Ovary (tissue), 9 donors: ENCODE data around the gene SLX4IP. TPM values are rescaled to one million over a fixed set of nuclear protein-coding genes. Genes with fewer than 3 reads are reported as not detected.

ENCODE experiments used
- DNase-seq, 5 donors: peaks; one replicate each; pipeline ENCODE4 v3.0.0-alpha.2; 2019 to 2020
- H3K27ac ChIP-seq, 2 donors: fragments of 200-600 bp; one replicate each; pipeline versions ENCODE4 v1.5.1 to v1.8.0; 2019 to 2022
- H3K27me3 ChIP-seq: fragments of 200-600 bp; one replicate; pipeline ENCODE4 v1.8.0; 2022
- H3K36me3 ChIP-seq: fragments of 200-600 bp; sonication (generic); one replicate; pipeline ENCODE4 v1.5.1; 2019
- H3K4me1 ChIP-seq: one replicate; pipeline ENCODE4 v1.8.1; 2013; ENCODE audit warnings: mild to moderate bottlenecking, moderate library complexity; ENCODE audit not compliant: insufficient read depth
- H3K4me3 ChIP-seq: fragments of 200-600 bp; sonication (generic); one replicate; pipeline ENCODE4 v1.5.1; 2017
- H3K9me3 ChIP-seq, 2 donors: fragments of 200-600 bp in 1 of 2; sonication (generic) in 1 of 2; one replicate each; pipeline versions ENCODE4 v1.5.1 to v1.8.1; 2013 to 2019; ENCODE audit warnings: mild to moderate bottlenecking in 1 of 2, moderate library complexity in 1 of 2
- EP300 ChIP-seq: sonication (generic); formaldehyde crosslinking; IDR thresholded peaks from one replicate; pipeline ENCODE4 v1.6.1; 2017; ENCODE audit warnings: antibody characterized with exemption
- POLR2A ChIP-seq: fragments of 450-650 bp; IDR thresholded peaks from one replicate; pipeline ENCODE4 v1.6.1; 2017; ENCODE audit warnings: antibody characterized with exemption, mild to moderate bottlenecking, moderate library complexity
- WGBS, 3 donors: extraction: QIAGEN DNeasy Blood & Tissue Kit in 1 of 3; methylation state at CpG; one replicate each; pipeline versions ENCODE4 v1.1.5 to v1.1.7; 2013 to 2017; 5-methylcytosine and 5-hydroxymethylcytosine counted together
- intact Hi-C, 4 donors: fragments of 100-400 bp; cut with DNase I; formaldehyde crosslinking; loops; one replicate each; pipeline versions ENCODE4 v1.11.0 to v1.15.1; 2022 to 2023
- polyA plus RNA-seq, 2 donors: library from polyadenylated mRNA; stranded (reverse); fragments of 200-250 nt in 1 of 2; fragments of 350-450 nt in 1 of 2; fragmentation: Illumina TruSeq in 1 of 2; extraction: RNeasy Lipid Tissue Mini Kit (QIAGEN cat#74804) in 1 of 2; gene quantifications; one replicate each; pipeline ENCODE4 v1.2.3, GENCODE V29; 2013 to 2014
- total RNA-seq, 7 donors: library from RNA; depleted of rRNA in 2 of 7; stranded (reverse); fragments of >200 nt in 2 of 7; fragmentation: NEBNext Ultra II Directional in 3 of 7; extraction: Animal tissue kit (Norgen Biotek cat#: 25700) in 3 of 7; gene quantifications; one replicate each; pipeline versions ENCODE4 v1.1.0 to v1.2.4, GENCODE V29; 2016 to 2023
- TF ChIP-seq, protein P1 (sequence below), 3 donors: fragments of 450-650 bp in 2 of 3; fragments of 200-600 bp in 1 of 3; IDR thresholded peaks; one replicate each; pipeline versions ENCODE4 v1.5.1 to v1.8.0; 2016 to 2022; ENCODE audit warnings: antibody characterized with exemption in 3 of 3, mild to moderate bottlenecking in 1 of 3
- donor health status: DM: no; HTN: no; CAD: no; lungs with moderate emphysema.
- donor health status: DM: no; HTN: no; CAD: no.
- donor health status: Bipolar disorder and iron deficiency.
- donor health status: DM: yes; HTN: yes; CAD: no.
- donor health status: DM: no; HTN: no; CAD: no.
- donor health status: DM: yes; HTN: yes; CAD: no.

SLX4IP gene
- total and polyA plus RNA-seq, 9 donors = 0.98 to 5.1 (median 2.8) TPM

DNA sequence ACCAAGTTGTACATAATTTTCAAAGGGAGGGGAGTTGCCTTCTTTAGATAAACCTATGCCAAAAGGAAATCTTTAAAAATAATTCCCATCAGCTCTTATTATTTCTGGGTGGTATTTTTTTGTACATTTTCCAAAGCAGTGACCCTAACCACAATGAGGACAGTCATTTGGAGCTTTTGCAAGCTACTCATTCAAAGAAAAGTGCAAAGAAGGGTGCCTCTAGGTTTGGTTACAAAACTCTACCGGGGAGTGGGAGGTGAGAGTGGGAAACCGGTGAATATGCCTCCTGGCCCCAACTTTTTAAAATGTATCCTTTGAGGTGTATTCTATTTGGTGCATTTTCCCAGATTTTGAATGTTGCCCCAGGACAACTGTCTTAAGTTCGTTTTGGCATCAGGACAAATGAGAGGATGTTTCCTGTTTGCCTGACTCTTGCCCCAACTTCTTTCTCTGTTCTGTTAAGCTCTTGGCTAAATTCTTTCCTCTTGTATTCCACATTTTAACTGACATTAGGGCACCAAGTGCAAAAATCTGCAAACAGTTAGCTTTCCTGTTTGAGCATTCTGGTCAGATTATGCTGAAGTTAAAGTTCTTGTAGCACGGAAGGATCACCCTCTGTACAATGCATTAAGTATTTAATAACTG, 78.9 kb downstream of the SLX4IP start:
- H3K27ac ChIP-seq = no peak overlapping the region
- H3K9me3 ChIP-seq = no peaks in the 10 kb centered on the region
- intact Hi-C loops = no loop called here
- no peak overlapping the region for H3K4me3 ChIP-seq
- no peaks in the 10 kb centered on the region for H3K36me3 ChIP-seq
- WGBS, 3 donors = 35 to 38% (median 35%) methylated on average over 4 of the region's 4 CpGs
- TF ChIP-seq, protein P1, sequence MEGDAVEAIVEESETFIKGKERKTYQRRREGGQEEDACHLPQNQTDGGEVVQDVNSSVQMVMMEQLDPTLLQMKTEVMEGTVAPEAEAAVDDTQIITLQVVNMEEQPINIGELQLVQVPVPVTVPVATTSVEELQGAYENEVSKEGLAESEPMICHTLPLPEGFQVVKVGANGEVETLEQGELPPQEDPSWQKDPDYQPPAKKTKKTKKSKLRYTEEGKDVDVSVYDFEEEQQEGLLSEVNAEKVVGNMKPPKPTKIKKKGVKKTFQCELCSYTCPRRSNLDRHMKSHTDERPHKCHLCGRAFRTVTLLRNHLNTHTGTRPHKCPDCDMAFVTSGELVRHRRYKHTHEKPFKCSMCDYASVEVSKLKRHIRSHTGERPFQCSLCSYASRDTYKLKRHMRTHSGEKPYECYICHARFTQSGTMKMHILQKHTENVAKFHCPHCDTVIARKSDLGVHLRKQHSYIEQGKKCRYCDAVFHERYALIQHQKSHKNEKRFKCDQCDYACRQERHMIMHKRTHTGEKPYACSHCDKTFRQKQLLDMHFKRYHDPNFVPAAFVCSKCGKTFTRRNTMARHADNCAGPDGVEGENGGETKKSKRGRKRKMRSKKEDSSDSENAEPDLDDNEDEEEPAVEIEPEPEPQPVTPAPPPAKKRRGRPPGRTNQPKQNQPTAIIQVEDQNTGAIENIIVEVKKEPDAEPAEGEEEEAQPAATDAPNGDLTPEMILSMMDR (IDR thresholded peaks at IDR 0.05) = no peak
- TF ChIP-seq EP300 (no peak), POLR2A (no peak)
- H3K4me1 ChIP-seq = peaks cover 15% of the 10 kb centered on the region
- H3K27me3 ChIP-seq = no peaks in the 10 kb centered on the region
- DNase-seq = no peak

DNA sequence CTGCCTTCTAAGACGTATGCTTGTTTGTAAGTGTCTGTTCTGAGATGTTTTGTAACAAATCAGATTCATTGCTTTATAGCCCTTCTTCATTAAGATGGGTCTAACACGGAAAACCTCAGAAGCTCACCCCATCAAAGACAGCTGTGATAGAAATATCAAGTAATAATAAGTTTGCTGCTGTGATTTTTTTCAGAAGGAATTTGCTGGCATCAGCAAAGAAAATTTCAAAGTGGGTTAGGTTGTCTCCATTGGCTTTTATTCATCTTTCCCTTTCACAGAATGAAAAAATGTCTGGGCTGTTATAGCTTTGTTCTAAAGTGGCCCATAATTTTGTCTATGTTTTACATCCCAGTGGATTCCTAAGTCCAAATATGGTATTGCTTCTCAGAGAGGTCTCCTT, 81.4 kb downstream of the SLX4IP start:
- whole genome bisulfite sequencing, 3 donors = 19 to 34% (median 27%) methylated on average over 2 of the region's 2 CpGs
- no peak for TF ChIP-seq POLR2A
- no peak for TF ChIP-seq EP300
- Histone ChIP-seq H3K36me3 (no peaks in the 10 kb centered on the region), H3K4me1 (peaks cover 5% of the 10 kb centered on the region), H3K27me3 (no peaks in the 10 kb centered on the region), H3K27ac (no peak overlapping the region), H3K9me3 (no peaks in the 10 kb centered on the region), H3K4me3 (no peak overlapping the region)
- intact Hi-C loops = no loop called here
- no peak for DNase-seq

DNA sequence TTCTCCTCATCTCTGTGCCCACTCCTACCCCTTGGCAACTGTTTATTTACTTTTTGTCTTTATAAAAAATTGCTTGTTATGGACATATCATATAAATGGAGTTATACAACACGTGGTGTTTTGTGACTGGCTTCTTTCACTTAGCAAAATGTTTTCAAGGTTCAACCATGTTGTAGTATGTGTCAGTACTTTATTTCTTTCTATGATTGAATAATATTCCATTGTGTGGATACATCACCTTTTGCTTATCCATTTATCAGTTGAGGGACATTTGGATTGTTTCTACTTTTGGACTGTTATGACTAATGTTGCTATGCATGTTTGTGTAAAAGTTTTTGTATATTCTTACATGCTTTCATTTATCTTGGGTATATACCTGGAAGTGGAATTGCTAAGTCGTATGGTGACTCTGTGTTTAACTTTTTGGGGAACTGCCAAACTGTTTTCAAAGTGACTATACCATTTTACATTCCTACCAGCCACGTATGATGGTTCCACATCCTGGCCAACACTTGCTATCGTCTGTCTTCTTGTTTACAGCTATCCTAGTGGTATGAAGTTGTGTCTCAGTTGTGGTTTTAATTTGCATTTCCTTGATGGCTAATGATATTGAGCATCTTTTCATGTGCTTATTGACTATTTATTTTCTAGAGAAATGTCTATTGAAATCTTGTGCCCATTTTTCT, 84.4 kb downstream of the SLX4IP start:
- peaks cover 3% of the 10 kb centered on the region for H3K4me1 ChIP-seq
- no peak for DNase-seq
- intact Hi-C loops = no loop called here
- no peaks in the 10 kb centered on the region for H3K27me3 ChIP-seq
- no peak overlapping the region for H3K4me3 ChIP-seq
- H3K36me3 ChIP-seq = no peaks in the 10 kb centered on the region
- no peaks in the 10 kb centered on the region for H3K9me3 ChIP-seq
- no peak overlapping the region for H3K27ac ChIP-seq
- 94% methylated on average over 4 of the region's 4 CpGs for WGBS, 3 donors
- TF ChIP-seq EP300 = no peak

DNA sequence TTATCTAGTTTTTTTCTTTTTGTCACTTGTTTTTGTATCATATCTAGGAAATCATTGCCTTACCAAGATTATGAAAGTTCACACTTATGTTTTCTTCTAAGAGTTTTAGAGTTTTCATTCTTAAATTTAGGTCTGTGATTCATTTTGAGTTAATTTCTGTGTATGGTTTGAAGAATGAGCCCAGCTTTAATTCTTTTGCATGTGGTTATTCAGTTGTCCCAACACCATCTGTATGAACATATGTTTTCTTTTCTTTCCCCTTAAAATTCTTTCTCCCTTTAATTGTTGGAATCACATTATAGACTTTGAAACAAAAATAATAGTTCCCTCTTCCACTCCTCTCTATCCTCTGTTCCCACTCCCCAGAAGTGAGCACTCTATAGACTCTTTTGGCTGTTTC, 85.4 kb downstream of the SLX4IP start:
- Histone ChIP-seq H3K4me3 (no peak overlapping the region), H3K27me3 (no peaks in the 10 kb centered on the region), H3K27ac (no peak overlapping the region), H3K4me1 (peaks cover 3% of the 10 kb centered on the region), H3K36me3 (no peaks in the 10 kb centered on the region), H3K9me3 (no peaks in the 10 kb centered on the region)
- intact Hi-C loops = no loop called here
- TF ChIP-seq EP300 (no peak), POLR2A (no peak)
- TF ChIP-seq, protein P1 (IDR thresholded peaks at IDR 0.05) = no peak
- no peak for DNase-seq

DNA sequence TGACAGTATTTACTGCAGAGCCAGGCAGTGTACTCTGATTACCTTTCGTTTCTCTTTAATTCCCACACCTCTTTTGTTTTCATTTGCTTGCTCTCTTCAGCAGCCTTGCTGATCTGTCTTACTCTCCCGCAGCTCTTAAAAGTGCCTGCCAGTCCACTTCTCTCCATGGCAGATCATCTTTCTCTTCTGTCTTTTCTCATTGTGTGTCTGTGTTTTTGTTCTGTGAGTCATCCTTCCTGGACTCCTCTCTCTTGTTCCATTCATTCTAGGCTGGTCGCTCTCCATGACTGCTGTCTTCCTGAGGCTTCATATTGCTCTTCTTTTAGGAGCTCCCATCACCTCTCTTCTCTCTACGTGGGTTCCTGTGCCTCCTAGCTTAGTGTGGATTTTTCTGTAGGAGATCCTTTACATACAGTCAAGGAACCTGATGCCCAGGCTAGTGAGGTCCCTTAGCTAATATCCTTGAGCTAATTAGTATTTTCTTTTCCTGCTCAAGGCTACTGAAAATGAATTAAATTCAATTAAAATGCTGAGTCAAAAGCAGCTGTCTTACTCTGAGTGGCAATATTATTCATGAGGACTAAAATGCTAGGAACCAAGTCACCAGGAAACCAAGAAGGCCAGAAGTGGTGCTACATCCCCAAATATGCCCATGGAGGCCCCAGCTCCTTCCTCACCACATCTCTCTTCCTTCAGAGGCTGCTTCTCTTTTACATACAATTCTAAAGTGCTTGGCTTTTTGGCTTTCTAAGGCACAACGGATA, 86.1 kb downstream of the SLX4IP start:
- Histone ChIP-seq H3K36me3 (no peaks in the 10 kb centered on the region), H3K27me3 (no peaks in the 10 kb centered on the region), H3K4me1 (peaks cover 3% of the 10 kb centered on the region), H3K27ac (no peak overlapping the region), H3K4me3 (no peak overlapping the region), H3K9me3 (no peaks in the 10 kb centered on the region)
- DNase-seq = no peak
- TF ChIP-seq EP300 = no peak
- no peak for TF ChIP-seq POLR2A
- TF ChIP-seq, protein P1 (IDR thresholded peaks at IDR 0.05) = no peak
- WGBS, 3 donors = 43 to 76% (median 75%) methylated on average over 5 of the region's 5 CpGs
- intact Hi-C loops = no loop called here
